Nephron progenitor cell (in vitro differentiated cells): ENCODE measurements around the gene COA1.

ENCODE experiments used
- DNase-seq: peaks from one replicate; pipeline ENCODE4 v3.0.0; 2021
- H3K27ac Mint-ChIP-seq: 2 replicates; pipeline ENCODE4 v1.8.0; 2021; ENCODE audit warnings: mild to moderate bottlenecking, moderate library complexity, mixed read lengths
- H3K27me3 Mint-ChIP-seq: 2 replicates; pipeline ENCODE4 v1.8.0; 2021; ENCODE audit warnings: mild to moderate bottlenecking, low read depth, mixed read lengths; ENCODE audit not compliant: poor library complexity
- H3K36me3 Mint-ChIP-seq: 2 replicates; pipeline ENCODE4 v1.8.0; 2021; ENCODE audit warnings: low read depth, mixed read lengths
- H3K4me1 Mint-ChIP-seq: 2 replicates; pipeline ENCODE4 v1.8.0; 2021; ENCODE audit warnings: mixed read lengths
- H3K4me3 Mint-ChIP-seq: 2 replicates; pipeline ENCODE4 v1.8.0; 2021; ENCODE audit warnings: mild to moderate bottlenecking, moderate library complexity, mixed read lengths
- H3K9me3 Mint-ChIP-seq: 2 replicates; pipeline ENCODE4 v1.8.0; 2021; ENCODE audit warnings: mild to moderate bottlenecking, moderate library complexity, mixed read lengths
- TF ChIP-seq, protein P1 (sequence below): fragments of 200-600 bp; sonication (generic); IDR thresholded peaks from 2 replicates; pipeline ENCODE4 v1.5.0; 2021; ENCODE audit warnings: antibody characterized with exemption

COA1 gene

DNA sequence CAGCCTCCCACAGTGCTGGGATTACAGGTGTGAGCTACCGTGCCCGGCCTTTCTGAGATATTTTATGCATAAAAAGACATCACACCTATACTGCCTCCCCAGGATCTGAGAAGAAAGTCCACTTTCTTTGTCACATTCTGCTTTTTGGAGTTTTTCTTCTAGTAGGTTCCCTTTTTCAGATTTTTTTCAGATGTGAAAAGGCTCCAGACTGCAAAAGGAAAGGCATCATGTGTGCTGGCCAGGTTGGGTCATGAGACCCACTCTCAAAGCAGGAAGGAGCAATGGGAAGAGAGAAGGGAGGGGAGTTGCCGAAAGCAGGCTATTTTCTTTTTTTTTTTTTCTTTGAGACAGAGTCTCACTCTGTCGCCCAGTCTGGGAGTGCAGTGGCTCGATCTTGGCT, 40.0 kb upstream of the COA1 start:
- H3K4me1 Mint-ChIP-seq: peaks cover 12% of the 10 kb centered on the region
- H3K36me3 Mint-ChIP-seq: peaks cover 15% of the 10 kb centered on the region
- H3K4me3 Mint-ChIP-seq: no peak overlapping the region
- TF ChIP-seq, protein P1, sequence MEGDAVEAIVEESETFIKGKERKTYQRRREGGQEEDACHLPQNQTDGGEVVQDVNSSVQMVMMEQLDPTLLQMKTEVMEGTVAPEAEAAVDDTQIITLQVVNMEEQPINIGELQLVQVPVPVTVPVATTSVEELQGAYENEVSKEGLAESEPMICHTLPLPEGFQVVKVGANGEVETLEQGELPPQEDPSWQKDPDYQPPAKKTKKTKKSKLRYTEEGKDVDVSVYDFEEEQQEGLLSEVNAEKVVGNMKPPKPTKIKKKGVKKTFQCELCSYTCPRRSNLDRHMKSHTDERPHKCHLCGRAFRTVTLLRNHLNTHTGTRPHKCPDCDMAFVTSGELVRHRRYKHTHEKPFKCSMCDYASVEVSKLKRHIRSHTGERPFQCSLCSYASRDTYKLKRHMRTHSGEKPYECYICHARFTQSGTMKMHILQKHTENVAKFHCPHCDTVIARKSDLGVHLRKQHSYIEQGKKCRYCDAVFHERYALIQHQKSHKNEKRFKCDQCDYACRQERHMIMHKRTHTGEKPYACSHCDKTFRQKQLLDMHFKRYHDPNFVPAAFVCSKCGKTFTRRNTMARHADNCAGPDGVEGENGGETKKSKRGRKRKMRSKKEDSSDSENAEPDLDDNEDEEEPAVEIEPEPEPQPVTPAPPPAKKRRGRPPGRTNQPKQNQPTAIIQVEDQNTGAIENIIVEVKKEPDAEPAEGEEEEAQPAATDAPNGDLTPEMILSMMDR: no peak
- no peak overlapping the region for H3K27ac Mint-ChIP-seq
- no peak for DNase-seq
- peaks cover 5% of the 10 kb centered on the region for H3K27me3 Mint-ChIP-seq
- H3K9me3 Mint-ChIP-seq: peaks cover 13% of the 10 kb centered on the region

GRCh38 chr7:43768887-43769272, 39.6 kb upstream of the COA1 start:
- TF ChIP-seq, protein P1: no peak
- Mint-ChIP-seq H3K4me1 (peaks cover 16% of the 10 kb centered on the region), H3K36me3 (peaks cover 15% of the 10 kb centered on the region), H3K27me3 (peaks cover 5% of the 10 kb centered on the region), H3K4me3 (no peak overlapping the region), H3K9me3 (peaks cover 13% of the 10 kb centered on the region), H3K27ac (no peak overlapping the region)
- no peak for DNase-seq

GRCh38 chr7:43768201-43768886, 39.0 kb upstream of the COA1 start:
- no peak overlapping the region for H3K27ac Mint-ChIP-seq
- H3K4me1 Mint-ChIP-seq: peaks cover 21% of the 10 kb centered on the region
- TF ChIP-seq, protein P1: no peak
- no peak overlapping the region for H3K4me3 Mint-ChIP-seq
- H3K9me3 Mint-ChIP-seq: peaks cover 9% of the 10 kb centered on the region
- H3K36me3 Mint-ChIP-seq: peaks cover 15% of the 10 kb centered on the region
- DNase-seq: no peak
- H3K27me3 Mint-ChIP-seq: peaks cover 5% of the 10 kb centered on the region

DNA sequence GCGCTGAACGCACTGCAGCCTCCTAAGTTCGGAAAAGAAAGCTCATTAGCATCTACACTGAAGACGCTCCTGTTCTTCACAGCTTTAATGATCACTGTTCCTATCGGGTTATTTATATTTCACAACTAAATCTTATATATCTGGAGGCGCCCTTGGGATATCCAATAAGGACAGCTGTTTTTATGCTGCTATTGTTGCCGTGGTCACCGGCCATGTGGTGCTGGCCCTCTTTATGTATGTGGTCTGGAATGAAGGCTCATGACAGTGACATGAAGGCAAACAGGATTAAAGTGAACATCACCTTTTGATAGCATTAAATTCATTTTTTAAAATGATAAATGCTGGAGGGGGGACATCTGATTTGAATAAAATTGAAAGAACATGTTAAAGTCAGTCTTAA, 38.0 kb upstream of the COA1 start:
- H3K27me3 Mint-ChIP-seq: no peaks in the 10 kb centered on the region
- H3K4me1 Mint-ChIP-seq: peaks cover 29% of the 10 kb centered on the region
- TF ChIP-seq, protein P1: no peak
- DNase-seq: no peak
- H3K36me3 Mint-ChIP-seq: peaks cover 5% of the 10 kb centered on the region
- no peak overlapping the region for H3K4me3 Mint-ChIP-seq
- H3K27ac Mint-ChIP-seq: no peak overlapping the region
- peaks cover under 1% of the 10 kb centered on the region for H3K9me3 Mint-ChIP-seq

DNA sequence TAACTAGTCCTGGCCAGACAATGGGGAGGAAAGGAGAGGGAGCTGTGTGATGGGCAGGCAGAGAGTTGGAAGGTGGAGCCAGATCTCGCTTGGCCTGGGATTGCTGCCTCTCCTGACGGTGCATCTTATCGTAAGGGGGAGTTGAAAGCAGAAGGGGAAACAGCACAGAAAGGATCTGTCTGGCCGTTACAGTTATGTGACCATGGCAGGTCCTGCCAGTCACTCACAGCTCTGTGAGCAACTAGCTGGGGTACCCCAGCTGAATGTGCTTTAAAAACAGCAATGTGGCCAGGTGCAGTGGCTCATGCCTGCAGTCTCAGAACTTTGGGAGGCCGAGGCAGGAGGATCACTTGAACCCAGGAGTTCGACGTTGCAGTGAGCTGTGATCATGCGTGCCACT, 37.2 kb upstream of the COA1 start:
- peaks cover 34% of the 10 kb centered on the region for H3K4me1 Mint-ChIP-seq

More for the DNA sequence above, 37.2 kb upstream of the COA1 start:
- no peak overlapping the region for H3K4me3 Mint-ChIP-seq
- no peaks in the 10 kb centered on the region for H3K9me3 Mint-ChIP-seq
- H3K27ac Mint-ChIP-seq: peak overlapping the region; percentile 15
- TF ChIP-seq, protein P1: no peak
- H3K27me3 Mint-ChIP-seq: no peaks in the 10 kb centered on the region
- no peaks in the 10 kb centered on the region for H3K36me3 Mint-ChIP-seq
- DNase-seq: no peak
